AG10803 (cell line): ENCODE data around the gene SRBD1.
A peak's percentile ranks its signal among the peaks of the same experiment; 100 is the strongest.

Experiments used
- DNase-seq: peaks from one replicate; pipeline ENCODE4 v3.0.0; 2010; ENCODE audit warnings: low read depth
- H3K4me3 ChIP-seq: 2 replicates; pipeline ENCODE4 v1.5.1; 2011; ENCODE audit warnings: mild to moderate bottlenecking, low read length, control low read depth
- TF ChIP-seq, protein P1 (sequence below): conservative IDR thresholded peaks from 2 replicates; pipeline ENCODE4 v1.5.1; 2011; ENCODE audit warnings: mild to moderate bottlenecking, low read length, control low read depth, inconsistent platforms

The SRBD1 gene

DNA sequence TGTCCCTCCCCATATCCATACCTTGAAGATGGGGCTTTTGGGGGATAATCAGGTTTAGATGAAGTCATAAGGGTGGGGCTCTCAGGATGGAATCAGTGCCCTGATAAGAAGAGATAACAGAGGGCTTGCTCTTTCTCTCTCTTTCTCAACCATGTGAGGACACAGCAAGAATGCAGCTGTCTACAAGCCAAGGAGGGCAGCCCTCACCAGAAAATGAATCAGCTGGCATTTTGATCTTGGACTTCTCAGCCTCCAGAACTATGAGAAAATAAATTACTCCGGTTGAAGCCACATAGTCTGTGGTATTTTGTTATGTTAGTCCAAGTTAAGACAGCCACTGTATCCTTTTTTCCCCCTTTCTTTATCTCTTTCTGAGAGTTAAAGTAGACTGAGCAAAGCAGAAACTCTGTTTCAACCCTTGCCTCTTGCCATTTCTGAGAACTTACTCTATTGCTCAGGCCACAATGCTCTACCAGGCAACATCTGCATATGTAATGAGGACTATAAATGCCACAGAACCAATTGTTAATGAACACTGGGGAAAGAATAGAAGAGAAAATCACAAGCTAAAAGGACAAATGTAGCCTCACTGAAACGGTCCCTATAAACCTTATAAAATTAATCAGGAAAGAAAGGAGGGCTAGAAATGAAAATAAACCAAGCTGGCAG, 56.9 kb downstream of the SRBD1 start:
- no peak overlapping the region for H3K4me3 ChIP-seq
- peak; percentile 56 for DNase-seq
- TF ChIP-seq, protein P1, sequence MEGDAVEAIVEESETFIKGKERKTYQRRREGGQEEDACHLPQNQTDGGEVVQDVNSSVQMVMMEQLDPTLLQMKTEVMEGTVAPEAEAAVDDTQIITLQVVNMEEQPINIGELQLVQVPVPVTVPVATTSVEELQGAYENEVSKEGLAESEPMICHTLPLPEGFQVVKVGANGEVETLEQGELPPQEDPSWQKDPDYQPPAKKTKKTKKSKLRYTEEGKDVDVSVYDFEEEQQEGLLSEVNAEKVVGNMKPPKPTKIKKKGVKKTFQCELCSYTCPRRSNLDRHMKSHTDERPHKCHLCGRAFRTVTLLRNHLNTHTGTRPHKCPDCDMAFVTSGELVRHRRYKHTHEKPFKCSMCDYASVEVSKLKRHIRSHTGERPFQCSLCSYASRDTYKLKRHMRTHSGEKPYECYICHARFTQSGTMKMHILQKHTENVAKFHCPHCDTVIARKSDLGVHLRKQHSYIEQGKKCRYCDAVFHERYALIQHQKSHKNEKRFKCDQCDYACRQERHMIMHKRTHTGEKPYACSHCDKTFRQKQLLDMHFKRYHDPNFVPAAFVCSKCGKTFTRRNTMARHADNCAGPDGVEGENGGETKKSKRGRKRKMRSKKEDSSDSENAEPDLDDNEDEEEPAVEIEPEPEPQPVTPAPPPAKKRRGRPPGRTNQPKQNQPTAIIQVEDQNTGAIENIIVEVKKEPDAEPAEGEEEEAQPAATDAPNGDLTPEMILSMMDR, result no peak

GRCh38 chr2:45551862-45552261, 59.2 kb downstream of the SRBD1 start:
- DNase-seq, result no peak
- no peak overlapping the region for H3K4me3 ChIP-seq
- TF ChIP-seq, protein P1, result no peak

DNA sequence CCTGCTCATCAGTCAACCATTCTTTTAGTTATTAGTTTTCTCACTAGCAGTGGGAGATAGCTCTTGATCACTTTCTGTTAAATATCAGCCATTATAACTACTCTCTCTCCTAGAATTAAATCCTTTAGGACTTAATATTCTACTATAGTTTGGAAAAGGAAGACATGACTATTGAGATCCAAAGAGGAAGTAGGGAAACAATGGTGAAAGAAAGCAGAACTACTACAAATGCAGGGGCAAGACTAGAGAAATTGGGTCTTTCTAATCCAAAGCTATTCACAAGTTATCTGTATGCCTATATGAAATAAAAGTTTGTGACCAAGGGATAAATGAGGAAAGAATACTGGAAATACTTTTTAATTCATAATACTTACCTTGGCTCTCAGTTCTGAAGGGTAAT, 65.1 kb downstream of the SRBD1 start:
- TF ChIP-seq, protein P1, result no peak
- no peak for DNase-seq

GRCh38 chr2:45543257-45543656, 67.8 kb downstream of the SRBD1 start:
- TF ChIP-seq, protein P1, result no peak
- H3K4me3 ChIP-seq, result no peak overlapping the region
- no peak for DNase-seq

More for the DNA sequence above, 65.1 kb downstream of the SRBD1 start:
- no peak overlapping the region for H3K4me3 ChIP-seq

- DNase-seq, result no peak
- TF ChIP-seq, protein P1, result no peak
- no peak overlapping the region for H3K4me3 ChIP-seq
Measured at GRCh38 chr2:45542013-45542412, 69.1 kb downstream of the SRBD1 start.

DNA sequence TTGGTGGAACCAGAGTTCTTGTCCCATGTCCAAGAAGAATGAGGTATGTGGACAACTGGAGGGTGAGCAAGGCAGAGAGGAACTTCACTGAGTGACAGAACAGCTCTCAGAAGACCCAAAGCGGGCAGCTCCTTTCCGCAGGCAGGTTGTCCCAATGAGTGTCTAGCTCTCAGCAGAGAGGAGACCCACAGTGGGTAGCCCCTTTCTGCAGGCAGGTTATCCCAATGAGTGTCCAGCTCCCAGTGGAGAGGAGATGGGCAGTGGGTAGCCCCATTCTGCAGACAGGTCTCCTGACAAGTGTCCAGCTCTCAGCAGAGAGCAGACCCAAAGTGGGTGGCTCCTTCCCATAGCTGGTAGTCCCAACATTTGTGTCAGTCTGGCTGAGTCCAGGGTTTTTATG, 69.6 kb downstream of the SRBD1 start:
- TF ChIP-seq, protein P1, result no peak
- no peak overlapping the region for H3K4me3 ChIP-seq
- no peak for DNase-seq

DNA sequence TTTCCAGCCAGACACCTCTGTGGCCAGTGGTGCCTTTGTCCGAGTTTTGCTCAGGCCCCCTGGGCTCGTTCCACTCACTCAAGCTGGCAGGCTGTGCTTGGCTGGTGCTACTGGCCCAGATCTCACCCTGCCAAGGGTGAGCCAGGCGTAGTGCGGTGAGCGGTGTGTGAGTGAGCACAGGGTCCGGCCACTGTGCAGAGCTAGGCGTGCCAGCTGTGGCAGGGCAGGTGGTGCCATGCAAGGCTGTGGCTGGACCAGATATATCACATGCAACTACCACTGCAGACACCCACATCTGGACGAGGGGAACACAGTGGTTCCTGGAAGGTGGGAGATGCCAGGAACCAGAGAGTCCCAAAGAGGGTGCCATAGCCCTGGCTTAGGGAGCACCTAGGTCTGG, 70.1 kb downstream of the SRBD1 start:
- no peak for DNase-seq
- TF ChIP-seq, protein P1, result no peak
- no peak overlapping the region for H3K4me3 ChIP-seq
